Measurements from ENCODE around the gene PPT2.

- TF ChIP-seq CTCF (IDR thresholded peaks at IDR 0.05) (no peak), POLR2AphosphoS5 (IDR thresholded peaks at IDR 0.05) (peak; percentile 2)
Observed at GRCh38 chr6:32187009-32187709, 33.2 kb downstream of the PPT2 start.

Measured in gastroesophageal sphincter (tissue), 3 donors.